ENCODE measurements around the gene STEAP1B.
"Not testable (repeated sequence)": the region's sequence is repeated elsewhere in the genome, so short reads cannot be mapped to it uniquely, and the experiment has no call there.

Gene STEAP1B

GRCh38 chr7:22435720-22436119 is 64.3 kb downstream of the STEAP1B start:
- Histone ChIP-seq H3K27ac (ENCODE audit: low read length) (no peak overlapping the region), H4K20me1 (ENCODE audit: insufficient read depth, low read length) (peaks cover 4% of the 10 kb centered on the region; the same call in 1 of the 2 replicates), H3K4me2 (ENCODE audit: low read length) (peak overlapping the region; percentile 18), H3K27me3 (ENCODE audit: low read depth, low read length) (no peaks in the 10 kb centered on the region), H3K79me2 (ENCODE audit: low read length) (no peaks in the 10 kb centered on the region), H3K9me3 (ENCODE audit: insufficient read depth, low read length) (no peaks in the 10 kb centered on the region), H3K9ac (ENCODE audit: low read length) (no peak overlapping the region), H3K36me3 (replicated peaks; ENCODE audit: low read depth, low read length) (peaks cover 19% of the 10 kb centered on the region), H3K4me3 (ENCODE audit: low read length) (no peak overlapping the region), H3K4me1 (ENCODE audit: low read length) (peaks cover 28% of the 10 kb centered on the region), H2AFZ (ENCODE audit: low read depth, low read length) (no peak overlapping the region)
- TF ChIP-seq EZH2phosphoT487 (IDR thresholded peaks at IDR 0.05; ENCODE audit: low read depth) (no peak), CTCF (IDR thresholded peaks at IDR 0.05; ENCODE audit: low read depth, low read length) (no peak)

- H4K20me1 ChIP-seq (ENCODE audit: insufficient read depth, low read length), result peaks cover 4% of the 10 kb centered on the region
- H3K4me2 ChIP-seq (ENCODE audit: low read length), result peak overlapping the region; percentile 18
- H3K79me2 ChIP-seq (ENCODE audit: low read length), result no peaks in the 10 kb centered on the region
- H3K4me1 ChIP-seq (ENCODE audit: low read length), result peaks cover 26% of the 10 kb centered on the region
- no peak overlapping the region for H3K9ac ChIP-seq (ENCODE audit: low read length)
- H3K27ac ChIP-seq (ENCODE audit: low read length), result no peak overlapping the region
- no peaks in the 10 kb centered on the region for H3K27me3 ChIP-seq (ENCODE audit: low read depth, low read length)
- H3K4me3 ChIP-seq (ENCODE audit: low read length), result no peak overlapping the region
- peaks cover 19% of the 10 kb centered on the region for H3K36me3 ChIP-seq (replicated peaks; ENCODE audit: low read depth, low read length)
- TF ChIP-seq EZH2phosphoT487 (IDR thresholded peaks at IDR 0.05; ENCODE audit: low read depth), result no peak
- TF ChIP-seq CTCF (IDR thresholded peaks at IDR 0.05; ENCODE audit: low read depth, low read length), result no peak
- H2AFZ ChIP-seq (ENCODE audit: low read depth, low read length), result no peak overlapping the region
- no peaks in the 10 kb centered on the region for H3K9me3 ChIP-seq (ENCODE audit: insufficient read depth, low read length)
Observed at GRCh38 chr7:22435105-22435504, 64.9 kb downstream of the STEAP1B start.

GRCh38 chr7:22433710-22434460 is 66.1 kb downstream of the STEAP1B start:
- Histone ChIP-seq H3K9ac (ENCODE audit: low read length) (no peak overlapping the region), H3K4me1 (ENCODE audit: low read length) (peaks cover 16% of the 10 kb centered on the region), H3K79me2 (ENCODE audit: low read length) (no peaks in the 10 kb centered on the region), H3K27me3 (ENCODE audit: low read depth, low read length) (no peaks in the 10 kb centered on the region), H4K20me1 (ENCODE audit: insufficient read depth, low read length) (peaks cover 4% of the 10 kb centered on the region), H2AFZ (ENCODE audit: low read depth, low read length) (no peak overlapping the region), H3K9me3 (ENCODE audit: insufficient read depth, low read length) (no peaks in the 10 kb centered on the region), H3K36me3 (replicated peaks; ENCODE audit: low read depth, low read length) (peaks cover 16% of the 10 kb centered on the region), H3K4me2 (ENCODE audit: low read length) (no peak overlapping the region), H3K4me3 (ENCODE audit: low read length) (no peak overlapping the region), H3K27ac (ENCODE audit: low read length) (no peak overlapping the region)
- no peak for TF ChIP-seq EZH2phosphoT487 (IDR thresholded peaks at IDR 0.05; ENCODE audit: low read depth)
- TF ChIP-seq CTCF (IDR thresholded peaks at IDR 0.05; ENCODE audit: low read depth, low read length), result no peak

GRCh38 chr7:22433165-22433700 is 66.8 kb downstream of the STEAP1B start:
- not testable (repeated sequence) for H3K9me3 ChIP-seq (ENCODE audit: insufficient read depth, low read length); H3K4me3 ChIP-seq (ENCODE audit: low read length); H3K79me2 ChIP-seq (ENCODE audit: low read length); H3K4me2 ChIP-seq (ENCODE audit: low read length); H3K9ac ChIP-seq (ENCODE audit: low read length); H3K27me3 ChIP-seq (ENCODE audit: low read depth, low read length); H4K20me1 ChIP-seq (ENCODE audit: insufficient read depth, low read length); H3K27ac ChIP-seq (ENCODE audit: low read length); H2AFZ ChIP-seq (ENCODE audit: low read depth, low read length)
- Histone ChIP-seq H3K4me1 (ENCODE audit: low read length) (peaks cover 10% of the 10 kb centered on the region), H3K36me3 (replicated peaks; ENCODE audit: low read depth, low read length) (peaks cover 11% of the 10 kb centered on the region)
